Activated naive CD4-positive, alpha-beta T cell treated with Interleukin-2 at 50 U/mL for 16 hours (primary cell): ENCODE results near the gene RRP7A.
A peak's percentile ranks its signal among the peaks of the same experiment; 100 is the strongest.
"Not testable (repeated sequence)": the region's sequence is repeated elsewhere in the genome, so short reads cannot be mapped to it uniquely, and the experiment has no call there.

Experiments
- DNase-seq: peaks from one replicate; pipeline ENCODE4 v3.0.0-alpha.2; 2020

RRP7A gene

GRCh38 chr22:42535082-42535731, 15.6 kb upstream of the RRP7A start:
- not testable (repeated sequence) for DNase-seq

GRCh38 chr22:42533638-42533977, 14.0 kb upstream of the RRP7A start:
- no peak for DNase-seq

GRCh38 chr22:42531401-42532084, 11.9 kb upstream of the RRP7A start:
- DNase-seq: not testable (repeated sequence)

- not testable (repeated sequence) for DNase-seq
Measured at GRCh38 chr22:42529435-42529834, 9.8 kb upstream of the RRP7A start.

DNA sequence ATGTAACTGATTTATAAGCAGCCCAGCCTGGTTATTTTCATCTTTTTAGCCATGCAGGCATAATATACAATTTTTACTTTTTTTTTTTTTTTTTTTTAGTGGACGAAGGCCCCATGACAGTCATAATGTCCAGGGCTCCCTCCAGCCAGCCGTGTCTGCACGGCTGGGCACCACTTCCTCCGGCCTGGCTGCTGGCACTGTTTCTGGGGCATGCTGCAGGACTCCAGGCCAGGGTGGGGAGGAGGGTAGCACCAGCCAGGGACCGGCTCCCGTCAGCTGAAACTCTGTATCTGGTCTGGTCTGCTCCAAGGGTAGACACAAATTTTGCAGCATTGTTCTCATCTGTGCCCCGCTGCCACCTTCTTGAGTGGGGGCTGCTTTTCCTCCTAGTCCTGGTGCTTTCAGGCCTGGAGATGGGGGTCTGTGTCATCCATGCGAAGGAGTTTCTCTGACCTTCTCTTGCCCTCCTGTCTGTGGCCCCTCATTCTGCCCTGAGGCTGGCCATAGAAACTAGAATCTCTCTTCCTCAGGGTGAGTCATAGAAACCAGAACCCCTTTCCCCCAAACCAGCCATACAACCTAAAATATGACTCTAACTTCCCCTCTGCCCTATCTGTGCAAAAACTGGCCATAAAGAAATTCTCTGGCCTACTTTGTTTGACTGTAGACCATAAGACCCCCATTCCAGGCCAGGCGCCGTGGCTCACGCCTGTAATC, 9.2 kb upstream of the RRP7A start:
- no peak for DNase-seq

DNA sequence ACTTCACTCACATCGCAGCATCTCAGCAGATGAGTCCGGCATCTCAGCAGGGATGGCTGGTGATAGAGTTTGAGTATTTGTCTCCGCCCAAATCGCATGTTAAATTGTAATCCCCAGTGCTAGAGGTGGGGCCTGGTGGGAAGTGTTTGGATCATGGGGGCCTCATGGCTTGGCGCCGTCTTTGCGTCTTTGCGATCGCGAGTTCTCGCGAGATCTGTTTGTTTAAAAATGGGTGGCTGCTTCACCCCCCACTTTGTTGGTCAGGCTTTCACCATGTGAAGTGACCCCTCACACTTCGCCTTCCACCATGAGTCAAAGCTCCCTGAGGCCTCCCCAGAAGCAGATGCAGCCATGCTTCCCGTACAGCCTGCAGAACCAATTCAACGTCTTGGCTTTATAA, 3.0 kb upstream of the RRP7A start:
- DNase-seq: no peak

GRCh38 chr22:42521228-42521546, 1.6 kb upstream of the RRP7A start:
- DNase-seq: no peak

DNA sequence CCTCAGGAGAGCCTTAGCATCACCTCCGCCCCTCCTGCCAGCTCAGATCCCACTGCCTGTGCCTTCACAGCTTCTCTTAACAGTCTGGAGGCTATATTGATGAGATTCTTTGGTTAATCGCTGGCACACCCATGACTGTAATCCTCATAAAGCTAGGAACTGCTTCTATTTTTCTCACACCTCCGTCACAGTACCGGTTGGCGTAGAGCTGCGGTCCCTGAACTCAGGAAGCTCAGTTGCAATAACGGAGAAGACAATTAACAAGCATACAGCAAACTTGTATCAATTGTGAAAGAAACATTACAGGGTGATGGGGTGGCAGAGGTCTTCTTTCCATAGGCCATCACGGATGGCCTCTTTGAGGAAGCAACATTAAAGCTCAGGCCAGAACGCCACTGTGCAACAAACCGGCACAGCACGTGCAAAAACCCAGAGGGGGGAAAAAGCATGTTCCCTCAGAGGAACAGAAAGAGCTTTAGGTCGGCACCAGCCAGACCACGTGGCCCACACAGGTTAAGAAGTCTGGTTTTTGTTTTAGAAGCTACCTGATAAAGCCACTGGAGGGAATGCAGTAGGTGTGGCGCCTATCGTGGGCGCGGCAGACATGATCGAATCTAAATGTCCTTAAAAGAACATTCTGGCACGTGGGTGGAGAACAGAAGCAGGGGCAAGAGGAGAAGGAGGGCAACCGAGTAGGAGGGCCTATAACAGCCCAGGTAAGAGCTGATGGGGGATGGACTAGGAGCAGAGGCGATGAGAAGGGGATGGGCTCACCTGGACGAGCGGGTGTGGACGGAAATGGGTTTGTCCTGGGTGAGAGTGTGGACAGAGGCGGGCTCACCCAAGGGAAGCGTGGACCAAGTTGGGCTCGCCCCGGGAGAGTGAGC, 715 bp downstream of the RRP7A start:
- DNase-seq: not testable (repeated sequence)

GRCh38 chr22:42517103-42517502, 2.5 kb downstream of the RRP7A start:
- not testable (repeated sequence) for DNase-seq

DNA sequence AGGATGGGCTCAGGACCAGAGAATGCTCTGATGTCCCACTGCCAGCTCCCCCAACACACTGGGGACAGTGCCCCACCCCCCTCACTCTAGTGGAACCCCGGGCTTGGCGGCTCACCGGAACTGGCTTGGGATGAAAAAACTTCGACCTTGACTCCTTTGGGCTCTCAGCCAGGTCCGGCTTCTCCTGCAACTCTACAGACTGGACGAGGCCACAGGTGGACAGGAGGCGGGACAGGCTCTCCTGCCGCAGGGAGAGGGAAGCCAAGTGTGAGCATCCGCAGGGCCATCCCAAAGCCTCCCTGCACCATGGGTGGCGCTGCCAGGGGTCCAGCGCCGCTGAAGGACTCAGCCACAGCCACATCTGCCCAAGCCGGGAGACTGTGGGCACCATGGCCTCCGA, 3.7 kb downstream of the RRP7A start:
- DNase-seq: no peak

DNA sequence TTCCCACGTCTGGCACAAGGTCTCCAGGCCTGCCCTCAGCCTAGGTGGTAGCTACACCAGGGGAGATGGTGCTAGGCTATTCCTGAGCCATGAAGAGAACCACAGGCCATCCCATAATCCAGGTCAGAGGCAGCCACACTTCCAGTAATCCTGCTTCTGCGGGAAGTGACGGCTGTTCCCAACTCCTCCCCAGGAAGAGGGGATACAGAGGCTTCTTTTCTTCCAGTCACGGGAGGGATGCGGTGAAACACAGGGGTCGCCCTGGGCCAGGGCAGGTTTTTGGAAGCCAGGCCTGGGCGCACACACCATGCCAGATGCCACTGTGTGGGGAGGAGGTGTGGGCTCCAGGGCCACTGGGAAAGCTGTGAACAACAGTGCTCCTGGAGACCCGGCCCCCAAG, 4.3 kb downstream of the RRP7A start:
- not testable (repeated sequence) for DNase-seq

- DNase-seq: not testable (repeated sequence)
Measured at GRCh38 chr22:42514331-42514730, 5.3 kb downstream of the RRP7A start.

GRCh38 chr22:42512273-42512990, 7.2 kb downstream of the RRP7A start:
- not testable (repeated sequence) for DNase-seq

- no peak for DNase-seq
Measured at GRCh38 chr22:42511401-42511891, 8.2 kb downstream of the RRP7A start.

- DNase-seq: no peak
Measured at GRCh38 chr22:42509548-42509947, 10.0 kb downstream of the RRP7A start.

GRCh38 chr22:42508975-42509364, 10.6 kb downstream of the RRP7A start:
- DNase-seq: not testable (repeated sequence)

GRCh38 chr22:42508327-42508974, 11.1 kb downstream of the RRP7A start:
- DNase-seq: not testable (repeated sequence)

GRCh38 chr22:42500836-42501179, 18.8 kb downstream of the RRP7A start:
- no peak for DNase-seq

GRCh38 chr22:42500161-42500835, 19.3 kb downstream of the RRP7A start:
- DNase-seq: peak; percentile 84

GRCh38 chr22:42499773-42500160, 19.8 kb downstream of the RRP7A start:
- not testable (repeated sequence) for DNase-seq

- DNase-seq: not testable (repeated sequence)
Measured at GRCh38 chr22:42495533-42496141, 24.0 kb downstream of the RRP7A start.
